Lower leg skin (tissue), 3 donors: ENCODE data around the gene TXNDC5.

Experiments used
- POLR2A ChIP-seq, 2 donors: fragments of 450-650 bp; IDR thresholded peaks; one replicate each; pipeline ENCODE4 v1.6.1; 2016 to 2017; ENCODE audit warnings: antibody characterized with exemption in 2 of 2, mild to moderate bottlenecking in 1 of 2, moderate library complexity in 1 of 2
- TF ChIP-seq, protein P1 (sequence below), 3 donors: fragments of 450-650 bp; IDR thresholded peaks; one replicate each; pipeline ENCODE4 v1.5.1; 2016; ENCODE audit warnings: antibody characterized with exemption in 3 of 3, mild to moderate bottlenecking in 3 of 3, moderate library complexity in 2 of 3

DNA sequence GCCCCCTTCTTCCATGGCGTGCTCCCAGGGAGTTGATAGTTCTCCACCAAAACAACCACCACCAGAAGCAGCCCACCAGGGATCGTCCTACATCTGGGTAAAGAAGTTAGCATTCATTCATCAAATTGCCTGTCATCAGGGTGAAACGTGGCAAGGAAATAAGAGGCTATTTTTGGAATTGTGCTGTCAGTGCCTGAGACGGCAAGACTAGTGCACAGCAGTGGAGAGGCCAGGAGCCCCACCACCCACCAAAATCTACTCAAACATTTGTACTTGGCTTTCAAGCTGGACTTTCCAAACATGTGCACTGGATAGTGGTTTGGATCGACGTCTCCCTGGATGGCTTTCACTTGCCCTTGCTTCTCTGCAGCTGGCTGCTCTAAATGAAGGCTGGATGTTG, 44.8 kb downstream of the TXNDC5 start:
- TF ChIP-seq, protein P1, sequence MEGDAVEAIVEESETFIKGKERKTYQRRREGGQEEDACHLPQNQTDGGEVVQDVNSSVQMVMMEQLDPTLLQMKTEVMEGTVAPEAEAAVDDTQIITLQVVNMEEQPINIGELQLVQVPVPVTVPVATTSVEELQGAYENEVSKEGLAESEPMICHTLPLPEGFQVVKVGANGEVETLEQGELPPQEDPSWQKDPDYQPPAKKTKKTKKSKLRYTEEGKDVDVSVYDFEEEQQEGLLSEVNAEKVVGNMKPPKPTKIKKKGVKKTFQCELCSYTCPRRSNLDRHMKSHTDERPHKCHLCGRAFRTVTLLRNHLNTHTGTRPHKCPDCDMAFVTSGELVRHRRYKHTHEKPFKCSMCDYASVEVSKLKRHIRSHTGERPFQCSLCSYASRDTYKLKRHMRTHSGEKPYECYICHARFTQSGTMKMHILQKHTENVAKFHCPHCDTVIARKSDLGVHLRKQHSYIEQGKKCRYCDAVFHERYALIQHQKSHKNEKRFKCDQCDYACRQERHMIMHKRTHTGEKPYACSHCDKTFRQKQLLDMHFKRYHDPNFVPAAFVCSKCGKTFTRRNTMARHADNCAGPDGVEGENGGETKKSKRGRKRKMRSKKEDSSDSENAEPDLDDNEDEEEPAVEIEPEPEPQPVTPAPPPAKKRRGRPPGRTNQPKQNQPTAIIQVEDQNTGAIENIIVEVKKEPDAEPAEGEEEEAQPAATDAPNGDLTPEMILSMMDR (IDR thresholded peaks at IDR 0.05), result no peak
- no peak for TF ChIP-seq POLR2A (IDR thresholded peaks at IDR 0.05)
